HepG2 (cell line): ENCODE measurements around the gene KCNIP3. TPM values are rescaled to one million over a fixed set of nuclear protein-coding genes. Genes with fewer than 3 reads are reported as not detected.
A peak's percentile ranks its signal among the peaks of the same experiment; 100 is the strongest.

ENCODE experiments used
- ATAC-seq: fragments of 200-7000 bp; cut with Tn5 transposase; 3 replicates; pipeline ENCODE4 v1.9.1; 2020; ENCODE audit warnings: mild to moderate bottlenecking, moderate library complexity
- BruUV-seq: library from RNA; stranded (reverse); fragments of 400-500 nt; replicated peaks from 2 replicates; lab custom pipeline; 2021; lab: Mats Ljungman, UMichigan
- CTCF ChIA-PET: fragments of 300-600 bp; formaldehyde crosslinking; extraction: SDS; loops from one replicate; lab custom pipeline; 2021; ENCODE audit warnings: low total read pairs, inconsistent platforms, low intra/inter-chr PET ratio; lab: Yijun Ruan, JAX
- POLR2A ChIA-PET: fragments of 350-600 bp; sonication (Branson Sonifier 250); formaldehyde crosslinking; loops from one replicate; lab custom pipeline; 2020; ENCODE audit warnings: antibody characterized with exemption, inconsistent platforms; lab: Yijun Ruan, JAX
- DNase-seq: peaks from one replicate; pipeline ENCODE4 v3.0.0-alpha.2; 2015; ENCODE audit warnings: low spot score
- FAIRE-seq: peaks from 3 replicates; lab custom pipeline; 2011; peaks lifted over from hg19 to GRCh38; lab: Jason Lieb, UNC
- H2AFZ ChIP-seq: one replicate; pipeline ENCODE4 v1.6.1; 2011; ENCODE audit warnings: low read length, inconsistent platforms
- H3K27ac ChIP-seq: fragments of 300-600 bp; 3 replicates; pipeline ENCODE4 v1.8.0; 2011; ENCODE audit warnings: mixed run types, mild to moderate bottlenecking, mixed read lengths, low read length, inconsistent platforms; ENCODE audit not compliant: insufficient read depth; ENCODE audit errors: extremely low read length
- H3K27me3 ChIP-seq, 2 experiments: fragments of 200-600 bp in 1 of 2; 2 replicates in 1 of 2; 3 replicates in 1 of 2; pipeline versions ENCODE4 v1.6.0 to v1.8.0; 2011; ENCODE audit warnings: low read length in 2 of 2, mild to moderate bottlenecking in 2 of 2, moderate library complexity in 2 of 2, inconsistent platforms in 1 of 2; ENCODE audit not compliant: insufficient read depth in 2 of 2, control insufficient read depth in 1 of 2
- H3K36me3 ChIP-seq, 2 experiments: fragments of 200-600 bp in 1 of 2; replicated peaks in 1 of 2; 2 replicates in 1 of 2; 3 replicates in 1 of 2; pipeline versions ENCODE4 v1.5.1 to v1.8.0; 2011; ENCODE audit warnings: low read length in 2 of 2, inconsistent platforms in 1 of 2; ENCODE audit not compliant: insufficient read depth in 2 of 2, control insufficient read depth in 1 of 2
- H3K4me1 ChIP-seq: 2 replicates; pipeline ENCODE4 v1.5.1; 2012; ENCODE audit warnings: low read length, inconsistent platforms; ENCODE audit not compliant: insufficient read depth
- H3K4me2 ChIP-seq: 2 replicates; pipeline ENCODE4 v1.6.0; 2011; ENCODE audit warnings: low read depth, low read length, inconsistent platforms
- H3K4me3 ChIP-seq, 3 experiments: fragments of 200-600 bp in 1 of 3; sonication (generic), shearing (Covaris generic) in 1 of 3; replicated peaks in 1 of 3; 2 replicates each; pipeline ENCODE4 v1.5.1; 2011 to 2016; ENCODE audit warnings: low read length in 3 of 3, inconsistent platforms in 2 of 3, low read depth in 2 of 3, mild to moderate bottlenecking in 2 of 3, control low read depth in 1 of 3, mixed read lengths in 1 of 3; ENCODE audit not compliant: insufficient read depth in 1 of 3
- H3K79me2 ChIP-seq: one replicate; pipeline ENCODE4 v1.6.1; 2011; ENCODE audit warnings: low read length, inconsistent platforms; ENCODE audit not compliant: insufficient read depth
- H3K9ac ChIP-seq: 2 replicates; pipeline ENCODE4 v1.6.0; 2011; ENCODE audit warnings: mild to moderate bottlenecking, low read depth, low read length, inconsistent platforms; ENCODE audit not compliant: insufficient read depth
- H3K9me3 ChIP-seq: 2 replicates; pipeline ENCODE4 v1.5.1; 2012; ENCODE audit warnings: mild to moderate bottlenecking, low read length
- H4K20me1 ChIP-seq: 2 replicates; pipeline ENCODE4 v1.6.0; 2011; ENCODE audit warnings: inconsistent platforms, mild to moderate bottlenecking, low read length, moderate library complexity; ENCODE audit not compliant: insufficient read depth
- BORCS8-MEF2B ChIP-seq: sonication (generic); formaldehyde crosslinking; IDR thresholded peaks from 2 replicates; pipeline ENCODE4 v1.8.0; 2022; ENCODE audit warnings: mild to moderate bottlenecking, missing genetic modification reagents
- CENPBD1 ChIP-seq: sonication (generic); formaldehyde crosslinking; IDR thresholded peaks from 2 replicates; pipeline ENCODE4 v1.8.0; 2022; ENCODE audit warnings: missing genetic modification reagents, low read depth, mild to moderate bottlenecking, borderline replicate concordance
- GABPB1 ChIP-seq: IDR thresholded peaks from 2 replicates; pipeline ENCODE4 v1.6.1; 2016; ENCODE audit warnings: mild to moderate bottlenecking, missing genetic modification reagents, moderate library complexity, missing compliant biosample characterization
- UBTF ChIP-seq: sonication (generic); formaldehyde crosslinking; IDR thresholded peaks from 2 replicates; pipeline ENCODE4 v1.4.0; 2020; ENCODE audit warnings: mild to moderate bottlenecking, missing genetic modification reagents
- ZNF564 ChIP-seq: sonication (generic); formaldehyde crosslinking; IDR thresholded peaks from 2 replicates; pipeline ENCODE4 v1.8.1; 2023; ENCODE audit warnings: mild to moderate bottlenecking, missing genetic modification reagents
- WGBS: methylation state at CpG from one replicate; pipeline ENCODE4 v1.1.6; 2017; ENCODE audit warnings: low lambda C conversion rate; 5-methylcytosine and 5-hydroxymethylcytosine counted together
- in situ Hi-C: cut with HindIII; loops from 2 replicates; pipeline ENCODE4 v1.10.0; 2017; ENCODE audit warnings: low pct_unique_long_range_greater_than_20kb; ENCODE audit not compliant: extremely low pct_ligation_motif_present
- intact Hi-C: fragments of 100-400 bp; cut with micrococcal nuclease; formaldehyde crosslinking; loops from one replicate; pipeline ENCODE4 v1.10.0; 2022; ENCODE audit not compliant: unreplicated experiment
- polyA plus RNA-seq, 8 experiments: library from polyadenylated mRNA; depleted of rRNA in 3 of 8; stranded (reverse) in 7 of 8; unstranded in 1 of 8; fragments of >200 nt; fragmentation: Illumina TruSeq in 4 of 8; extraction: Trizol in 4 of 8; gene quantifications; 2 replicates each; pipeline versions ENCODE4 v1.2.1 to v1.2.3, GENCODE V29; 2011 to 2016; ENCODE audit warnings: low read depth in 4 of 8, missing spikeins in 1 of 8, mixed read lengths in 1 of 8; ENCODE audit not compliant: insufficient read depth in 1 of 8
- total RNA-seq, 5 experiments: library from RNA; depleted of rRNA; stranded (reverse); fragments of >200 nt; fragmentation: Illumina TruSeq; extraction: Trizol; gene quantifications; 2 replicates each; pipeline ENCODE4 v1.2.3, GENCODE V29; 2016; ENCODE audit warnings: low read depth in 1 of 5
- TF ChIP-seq, protein P1 (sequence below): sonication (generic); formaldehyde crosslinking; IDR thresholded peaks from 2 replicates; pipeline ENCODE4 v1.5.1; 2020; ENCODE audit warnings: missing genetic modification reagents, mild to moderate bottlenecking, borderline replicate concordance

KCNIP3 gene
- total and polyA plus RNA-seq, 2 of the 13 experiments (the other 11 are each of a cell fraction or from before 2014, with no cell fraction given) = not detected

DNA sequence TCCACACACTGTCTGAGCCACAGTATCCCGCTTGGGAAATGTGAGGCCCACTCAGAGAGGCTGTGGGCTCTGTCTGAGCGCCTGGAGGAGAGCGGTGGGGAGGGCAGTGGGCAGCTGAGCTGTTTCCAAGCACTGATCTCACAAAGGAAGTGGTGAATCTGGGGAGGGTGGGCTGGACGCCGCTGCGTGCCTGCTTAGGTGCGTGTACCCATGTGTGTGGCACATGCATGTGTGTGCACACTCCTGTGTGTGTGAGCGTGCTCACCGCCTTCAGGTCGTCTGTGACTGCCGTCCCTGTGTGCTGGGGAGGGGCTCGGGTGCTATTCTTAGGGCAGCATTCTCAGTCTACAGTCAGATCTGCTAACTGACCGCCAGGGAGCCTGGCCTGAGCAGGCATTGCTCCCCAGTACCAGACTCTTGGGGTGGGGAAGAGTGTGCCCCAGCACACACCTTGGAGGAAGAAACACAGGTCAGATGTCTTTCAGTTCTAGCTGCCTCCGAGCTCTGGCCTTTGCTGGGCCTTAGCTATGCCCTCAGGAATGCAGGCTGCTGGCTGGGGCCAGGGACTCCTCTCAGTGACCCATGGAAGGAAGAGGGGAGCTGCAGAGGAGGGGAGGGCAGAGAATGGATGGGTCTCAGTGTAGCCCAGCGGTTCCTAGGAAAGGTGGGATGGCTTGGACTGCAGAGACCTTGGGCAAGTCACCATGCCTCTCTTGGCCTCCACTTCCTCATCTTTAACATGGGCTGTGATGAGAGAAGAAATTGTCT lies 31.4 kb downstream of the KCNIP3 start:
- ATAC-seq = peak; percentile 6
- DNase-seq = no peak
- in situ Hi-C loops = no loop called here
- TF ChIP-seq ZNF564 (CRISPR knock-in tag) = no peak
- TF ChIP-seq, protein P1, sequence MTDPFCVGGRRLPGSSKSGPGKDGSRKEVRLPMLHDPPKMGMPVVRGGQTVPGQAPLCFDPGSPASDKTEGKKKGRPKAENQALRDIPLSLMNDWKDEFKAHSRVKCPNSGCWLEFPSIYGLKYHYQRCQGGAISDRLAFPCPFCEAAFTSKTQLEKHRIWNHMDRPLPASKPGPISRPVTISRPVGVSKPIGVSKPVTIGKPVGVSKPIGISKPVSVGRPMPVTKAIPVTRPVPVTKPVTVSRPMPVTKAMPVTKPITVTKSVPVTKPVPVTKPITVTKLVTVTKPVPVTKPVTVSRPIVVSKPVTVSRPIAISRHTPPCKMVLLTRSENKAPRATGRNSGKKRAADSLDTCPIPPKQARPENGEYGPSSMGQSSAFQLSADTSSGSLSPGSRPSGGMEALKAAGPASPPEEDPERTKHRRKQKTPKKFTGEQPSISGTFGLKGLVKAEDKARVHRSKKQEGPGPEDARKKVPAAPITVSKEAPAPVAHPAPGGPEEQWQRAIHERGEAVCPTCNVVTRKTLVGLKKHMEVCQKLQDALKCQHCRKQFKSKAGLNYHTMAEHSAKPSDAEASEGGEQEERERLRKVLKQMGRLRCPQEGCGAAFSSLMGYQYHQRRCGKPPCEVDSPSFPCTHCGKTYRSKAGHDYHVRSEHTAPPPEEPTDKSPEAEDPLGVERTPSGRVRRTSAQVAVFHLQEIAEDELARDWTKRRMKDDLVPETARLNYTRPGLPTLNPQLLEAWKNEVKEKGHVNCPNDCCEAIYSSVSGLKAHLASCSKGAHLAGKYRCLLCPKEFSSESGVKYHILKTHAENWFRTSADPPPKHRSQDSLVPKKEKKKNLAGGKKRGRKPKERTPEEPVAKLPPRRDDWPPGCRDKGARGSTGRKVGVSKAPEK (CRISPR knock-in tag) = no peak
- no peak for TF ChIP-seq BORCS8-MEF2B (CRISPR knock-in tag)
- TF ChIP-seq CENPBD1 (CRISPR knock-in tag) = no peak
- TF ChIP-seq UBTF (CRISPR knock-in tag) = no peak
- TF ChIP-seq GABPB1 (CRISPR knock-in tag) = no peak
- H3K36me3 ChIP-seq = no peaks in the 10 kb centered on the region
- FAIRE-seq = no peak
- H3K9ac ChIP-seq = no peak overlapping the region
- H3K79me2 ChIP-seq = no peaks in the 10 kb centered on the region
- H3K4me1 ChIP-seq = no peaks in the 10 kb centered on the region
- no peak overlapping the region for H3K4me3 ChIP-seq
- ChIA-PET CTCF (no interaction called here), POLR2A (no interaction called here)
- intact Hi-C loops = no loop called here
- WGBS = 32% methylated on average over 12 of the region's 15 CpGs
- H3K27me3 ChIP-seq = peaks cover 3 to 19% of the 10 kb centered on the region in 2 experiments; a peak in 4 of 5 replicates
- H3K27ac ChIP-seq = no peak overlapping the region
- no peaks in the 10 kb centered on the region for H4K20me1 ChIP-seq
- no TSS peak for BruUV-seq
- H3K9me3 ChIP-seq = no peaks in the 10 kb centered on the region
- no peak overlapping the region for H2AFZ ChIP-seq
- H3K4me2 ChIP-seq = no peak overlapping the region
